ENCODE results near the gene KRT32. TPM values are rescaled to one million over a fixed set of nuclear protein-coding genes. Genes with fewer than 3 reads are reported as not detected.

The KRT32 gene
- polyA plus RNA-seq, 4 donors = not detected

DNA sequence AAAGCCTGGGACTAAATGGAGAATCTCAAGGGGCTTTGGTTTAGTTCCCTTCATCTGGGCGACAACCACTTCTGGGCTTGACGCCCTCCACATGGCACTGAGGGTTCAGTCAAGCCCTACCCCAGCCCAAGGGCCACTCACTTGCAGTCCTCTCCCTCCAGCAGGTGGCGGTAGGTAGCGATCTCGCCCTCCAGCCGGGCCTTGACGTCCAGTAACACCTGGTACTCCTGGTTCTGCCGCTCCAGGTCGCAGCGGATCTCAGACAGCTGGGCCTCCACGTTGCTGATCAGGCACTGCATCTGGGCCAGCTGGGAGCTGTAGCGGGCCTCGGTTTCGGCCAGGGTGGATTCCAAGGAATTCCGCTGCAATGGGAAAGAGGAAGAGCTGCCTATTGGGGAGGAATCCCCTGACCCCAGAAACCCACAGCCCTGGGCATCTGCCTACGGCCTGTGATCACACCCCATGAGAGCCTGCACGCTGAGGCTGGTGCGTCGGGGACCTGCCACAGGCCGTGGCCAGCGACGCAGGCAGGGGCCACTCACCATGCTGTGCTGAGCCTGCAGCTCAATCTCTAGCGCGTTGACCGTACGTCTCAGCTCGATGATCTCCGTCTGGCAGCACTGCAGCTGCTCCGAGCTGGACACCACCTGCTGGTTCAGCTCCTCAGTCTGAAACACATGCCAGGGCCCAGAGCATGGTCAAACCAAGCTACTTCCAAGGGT, 19.8 kb upstream of the KRT32 start:
- Histone ChIP-seq H3K9me3 (ENCODE audit: control insufficient read depth in 2 of 2, insufficient read depth in 1 of 2, low read depth in 1 of 2, low read length in 1 of 2) (no peaks in the 10 kb centered on the region), H3K4me3 (ENCODE audit: low read depth in 1 of 3, low read length in 3 of 3) (no peak overlapping the region), H3K36me3 (ENCODE audit: control insufficient read depth in 3 of 3, insufficient read depth in 2 of 3, low read depth in 1 of 3, low read length in 3 of 3) (no peaks in the 10 kb centered on the region), H3K27me3 (ENCODE audit: control insufficient read depth in 3 of 3, insufficient read depth in 3 of 3, low read length in 3 of 3) (peaks cover 0 to 21% (median 0%) of the 10 kb centered on the region in 3 donors), H3K27ac (ENCODE audit: low read depth in 1 of 3, low read length in 2 of 3) (no peak overlapping the region), H3K4me1 (ENCODE audit: control insufficient read depth in 3 of 3, insufficient read depth in 2 of 3, low read depth in 1 of 3, low read length in 2 of 3) (peaks cover 0 to 2% (median 0%) of the 10 kb centered on the region in 3 donors)
- WGBS, 3 donors = 66 to 83% (median 74%) methylated on average over 29 of the region's 29 CpGs
- DNase-seq (peak; percentile 32 to 46), FAIRE-seq (no peak)

DNA sequence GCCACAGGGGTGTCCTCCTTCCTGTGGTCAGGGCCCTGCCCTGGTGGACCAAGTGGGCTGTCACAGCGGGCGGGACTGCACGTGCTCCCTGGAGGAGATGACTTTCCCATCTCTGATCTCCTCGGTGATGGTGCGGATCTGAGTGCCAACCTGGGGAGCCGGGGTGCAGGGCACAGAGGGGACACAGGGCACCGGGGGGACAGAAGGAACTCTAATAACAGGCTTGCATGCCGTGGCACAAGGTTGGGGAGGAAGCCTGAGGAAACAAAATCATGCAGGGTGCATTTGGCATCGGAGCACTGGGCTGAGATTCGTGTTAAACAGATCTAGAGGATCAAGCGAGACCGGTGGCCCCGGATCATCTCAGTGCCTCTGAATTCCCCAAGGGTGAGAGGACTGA, 19.1 kb upstream of the KRT32 start:
- Histone ChIP-seq H3K4me1 (ENCODE audit: control insufficient read depth in 3 of 3, insufficient read depth in 2 of 3, low read depth in 1 of 3, low read length in 2 of 3) (peaks cover 0 to 2% (median 0%) of the 10 kb centered on the region in 3 donors), H3K9me3 (ENCODE audit: control insufficient read depth in 2 of 2, insufficient read depth in 1 of 2, low read depth in 1 of 2, low read length in 1 of 2) (no peaks in the 10 kb centered on the region), H3K36me3 (ENCODE audit: control insufficient read depth in 3 of 3, insufficient read depth in 2 of 3, low read depth in 1 of 3, low read length in 3 of 3) (no peaks in the 10 kb centered on the region), H3K4me3 (ENCODE audit: low read depth in 1 of 3, low read length in 3 of 3) (no peak overlapping the region), H3K27ac (ENCODE audit: low read depth in 1 of 3, low read length in 2 of 3) (no peak overlapping the region), H3K27me3 (ENCODE audit: control insufficient read depth in 3 of 3, insufficient read depth in 3 of 3, low read length in 3 of 3) (peaks cover 0 to 21% (median 0%) of the 10 kb centered on the region in 3 donors)
- FAIRE-seq = no peak
- WGBS, 3 donors = 93 to 95% (median 94%) methylated on average over 13 of the region's 13 CpGs
- no peak for DNase-seq

DNA sequence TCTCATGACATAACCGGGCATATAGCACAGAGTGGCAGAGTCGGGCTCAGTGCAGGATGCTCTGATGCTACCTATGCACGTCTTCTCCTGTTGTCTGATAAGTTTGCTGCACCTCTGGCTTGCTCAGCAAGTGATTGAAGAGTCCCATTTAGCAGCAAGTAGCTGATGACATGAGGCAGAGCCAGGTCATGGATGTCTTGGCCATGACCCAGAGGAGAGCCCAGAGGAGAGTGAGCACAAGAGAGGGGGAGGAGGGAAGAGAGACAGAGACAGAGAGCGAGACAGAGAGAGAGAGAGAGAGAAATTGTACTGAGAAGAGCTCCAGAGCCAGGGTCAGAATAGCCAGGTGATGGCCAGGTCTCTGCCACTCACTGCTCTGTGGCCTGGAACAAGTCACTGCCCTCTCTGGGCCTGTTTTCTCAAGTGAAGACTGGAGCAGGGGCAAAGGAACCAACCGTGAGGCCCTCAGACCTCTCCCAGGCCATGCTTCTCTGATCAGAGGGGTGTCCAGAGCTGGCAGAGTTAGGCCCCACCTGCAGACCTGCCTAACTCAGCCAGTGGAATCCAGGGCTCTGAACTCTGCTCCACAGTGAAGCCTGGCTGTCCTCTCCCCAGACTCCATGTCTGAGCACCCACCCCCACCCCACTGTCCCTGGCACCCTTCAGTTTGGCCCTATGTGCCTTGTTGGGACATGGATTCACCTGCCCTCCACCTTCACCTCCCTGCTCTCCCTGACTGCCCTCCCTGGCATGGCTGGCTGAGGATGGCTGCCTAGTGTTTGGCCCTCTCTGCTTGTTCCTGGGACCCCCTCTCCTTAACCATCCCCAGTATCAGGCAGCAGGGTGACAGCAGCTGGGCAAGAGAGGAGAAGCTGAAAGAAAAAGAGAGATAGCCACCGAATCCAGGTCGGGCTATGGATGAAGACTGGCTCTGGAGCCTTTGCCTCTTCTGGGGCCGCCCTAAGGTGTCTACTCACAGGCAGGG, 18.0 kb upstream of the KRT32 start:
- DNase-seq = no peak
- H3K27ac ChIP-seq (ENCODE audit: low read depth in 1 of 3, low read length in 2 of 3) = no peak overlapping the region
- peaks cover 0 to 20% (median 0%) of the 10 kb centered on the region in 3 donors for H3K27me3 ChIP-seq (ENCODE audit: control insufficient read depth in 3 of 3, insufficient read depth in 3 of 3, low read length in 3 of 3)
- 76 to 87% (median 86%) methylated on average over 8 of the region's 8 CpGs for WGBS, 3 donors
- no peak for FAIRE-seq
- H3K4me3 ChIP-seq (ENCODE audit: low read depth in 1 of 3, low read length in 3 of 3) = no peak overlapping the region
- H3K9me3 ChIP-seq (ENCODE audit: control insufficient read depth in 2 of 2, insufficient read depth in 1 of 2, low read depth in 1 of 2, low read length in 1 of 2) = no peaks in the 10 kb centered on the region
- H3K36me3 ChIP-seq (ENCODE audit: control insufficient read depth in 3 of 3, insufficient read depth in 2 of 3, low read depth in 1 of 3, low read length in 3 of 3) = no peaks in the 10 kb centered on the region
- peaks cover 0 to 2% (median 0%) of the 10 kb centered on the region in 3 donors for H3K4me1 ChIP-seq (ENCODE audit: control insufficient read depth in 3 of 3, insufficient read depth in 2 of 3, low read depth in 1 of 3, low read length in 2 of 3)

DNA sequence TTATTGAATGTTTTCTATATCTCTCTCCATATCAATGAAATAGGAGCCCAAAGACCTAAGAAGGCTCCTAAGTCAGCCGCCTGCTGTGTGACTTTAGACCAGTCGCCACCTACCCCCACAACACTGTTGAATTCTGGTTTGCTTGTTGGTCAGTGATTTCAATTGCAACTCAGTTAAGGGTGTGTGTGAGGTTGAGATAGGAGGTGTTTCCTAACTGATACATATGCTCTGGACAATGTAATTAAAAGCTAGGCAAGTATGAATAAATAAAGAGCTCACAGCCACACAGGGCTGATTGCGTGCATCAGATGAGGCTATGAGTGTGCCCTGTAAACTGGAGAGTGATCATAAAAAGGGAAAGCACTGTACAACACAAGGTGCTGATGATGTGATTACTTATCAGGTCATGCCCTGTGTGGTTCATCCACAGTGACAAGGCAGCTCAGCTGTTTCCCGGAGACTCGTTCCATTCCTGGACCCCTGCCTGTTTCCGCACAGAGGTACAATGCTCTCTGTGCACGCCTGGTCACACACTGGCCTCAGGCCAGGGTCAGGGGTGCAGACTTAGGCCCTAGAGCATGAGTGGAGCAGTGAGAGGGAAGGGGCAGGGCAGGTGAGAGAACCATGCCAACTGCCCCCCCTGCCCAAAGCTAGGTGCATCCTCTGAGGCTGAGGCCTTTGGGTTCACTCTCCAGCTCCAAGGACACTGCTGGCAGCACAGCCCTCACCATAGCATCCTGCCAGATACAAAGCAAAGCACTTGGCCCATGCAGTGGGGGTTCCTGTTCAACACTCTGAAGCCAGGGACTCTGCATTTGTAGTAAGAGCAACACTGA, 17.0 kb upstream of the KRT32 start:
- Histone ChIP-seq H3K4me3 (ENCODE audit: low read depth in 1 of 3, low read length in 3 of 3) (no peak overlapping the region), H3K27ac (ENCODE audit: low read depth in 1 of 3, low read length in 2 of 3) (no peak overlapping the region), H3K4me1 (ENCODE audit: control insufficient read depth in 3 of 3, insufficient read depth in 2 of 3, low read depth in 1 of 3, low read length in 2 of 3) (no peaks in the 10 kb centered on the region), H3K36me3 (ENCODE audit: control insufficient read depth in 3 of 3, insufficient read depth in 2 of 3, low read depth in 1 of 3, low read length in 3 of 3) (no peaks in the 10 kb centered on the region), H3K27me3 (ENCODE audit: control insufficient read depth in 3 of 3, insufficient read depth in 3 of 3, low read length in 3 of 3) (peaks cover 0 to 18% (median 0%) of the 10 kb centered on the region in 3 donors), H3K9me3 (ENCODE audit: control insufficient read depth in 2 of 2, insufficient read depth in 1 of 2, low read depth in 1 of 2, low read length in 1 of 2) (no peaks in the 10 kb centered on the region)
- 15 to 49% (median 46%) methylated on average over 7 of the region's 7 CpGs for WGBS, 3 donors
- FAIRE-seq (no peak), DNase-seq (peak in 1 of 2 donors; percentile 25)

DNA sequence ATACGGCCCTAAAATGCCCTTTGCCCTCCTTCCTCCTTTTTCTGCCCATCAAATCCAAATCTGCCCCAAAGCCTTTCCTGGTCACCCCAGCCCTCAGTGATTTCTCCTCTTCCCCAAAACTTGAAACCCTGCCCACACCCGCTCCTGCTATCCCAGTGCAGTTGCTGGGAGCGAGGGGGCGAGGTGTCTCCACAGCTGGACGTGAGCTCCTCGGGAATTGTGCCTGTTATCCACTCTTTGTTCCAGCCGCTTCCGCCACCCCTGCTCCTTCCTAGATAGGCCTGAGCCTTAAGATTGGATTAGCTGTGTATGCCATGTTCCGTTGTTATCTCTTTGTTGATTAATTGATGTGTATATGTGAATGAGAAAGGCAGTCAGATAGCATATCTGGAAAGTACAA, 16.3 kb upstream of the KRT32 start:
- FAIRE-seq (no peak), DNase-seq (peak in 1 of 2 donors; percentile 44)
- H3K27ac ChIP-seq (ENCODE audit: low read depth in 1 of 3, low read length in 2 of 3) = no peak overlapping the region
- 16 to 56% (median 29%) methylated on average over 9 of the region's 9 CpGs for WGBS, 3 donors
- no peak overlapping the region for H3K4me3 ChIP-seq (ENCODE audit: low read depth in 1 of 3, low read length in 3 of 3)
- H3K27me3 ChIP-seq (ENCODE audit: control insufficient read depth in 3 of 3, insufficient read depth in 3 of 3, low read length in 3 of 3) = peaks cover 0 to 16% (median 0%) of the 10 kb centered on the region in 3 donors
- H3K36me3 ChIP-seq (ENCODE audit: control insufficient read depth in 3 of 3, insufficient read depth in 2 of 3, low read depth in 1 of 3, low read length in 3 of 3) = no peaks in the 10 kb centered on the region
- no peaks in the 10 kb centered on the region for H3K4me1 ChIP-seq (ENCODE audit: control insufficient read depth in 3 of 3, insufficient read depth in 2 of 3, low read depth in 1 of 3, low read length in 2 of 3)
- H3K9me3 ChIP-seq (ENCODE audit: control insufficient read depth in 2 of 2, insufficient read depth in 1 of 2, low read depth in 1 of 2, low read length in 1 of 2) = no peaks in the 10 kb centered on the region

DNA sequence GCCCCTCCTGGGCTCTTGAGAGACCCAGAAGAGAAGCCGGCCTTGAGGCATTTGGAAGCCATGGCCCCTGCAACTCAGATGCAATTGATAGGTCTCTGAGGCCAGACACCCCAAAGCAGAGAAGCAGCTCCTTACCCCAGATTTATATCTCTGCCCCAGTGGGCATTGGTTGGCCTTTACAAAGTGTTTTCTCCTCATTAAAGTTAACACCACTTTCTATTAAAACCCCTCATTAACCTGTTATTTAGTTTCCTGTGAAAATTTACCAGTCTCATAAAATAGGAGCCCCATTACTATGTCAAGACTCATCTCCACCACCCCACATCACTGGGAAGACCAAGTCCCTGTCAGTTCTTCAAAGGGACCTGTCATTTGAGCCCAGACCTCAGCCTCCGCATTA, 13.8 kb upstream of the KRT32 start, which contains the start of gene KRT35:
Gene KRT35, minus strand, starts transcription at position 116 of the 400 bp plus-strand sequence. Its CDS starts 54 bp downstream, at position 62.
- no peaks in the 10 kb centered on the region for H3K36me3 ChIP-seq (ENCODE audit: control insufficient read depth in 3 of 3, insufficient read depth in 2 of 3, low read depth in 1 of 3, low read length in 3 of 3)
- DNase-seq (no peak), FAIRE-seq (no peak)
- WGBS, 3 donors = 94 to 98% (median 96%) methylated on average over 2 of the region's 2 CpGs
- no peaks in the 10 kb centered on the region for H3K9me3 ChIP-seq (ENCODE audit: control insufficient read depth in 2 of 2, insufficient read depth in 1 of 2, low read depth in 1 of 2, low read length in 1 of 2)
- no peak within 1 kb of the TSS for H3K4me3 ChIP-seq (ENCODE audit: low read depth in 1 of 3, low read length in 3 of 3)
- H3K27ac ChIP-seq (ENCODE audit: low read depth in 1 of 3, low read length in 2 of 3) = no peak within 1 kb of the TSS
- no peaks in the 10 kb centered on the region for H3K27me3 ChIP-seq (ENCODE audit: control insufficient read depth in 3 of 3, insufficient read depth in 3 of 3, low read length in 3 of 3)
- H3K4me1 ChIP-seq (ENCODE audit: control insufficient read depth in 3 of 3, insufficient read depth in 2 of 3, low read depth in 1 of 3, low read length in 2 of 3) = no peaks in the 10 kb centered on the region

DNA sequence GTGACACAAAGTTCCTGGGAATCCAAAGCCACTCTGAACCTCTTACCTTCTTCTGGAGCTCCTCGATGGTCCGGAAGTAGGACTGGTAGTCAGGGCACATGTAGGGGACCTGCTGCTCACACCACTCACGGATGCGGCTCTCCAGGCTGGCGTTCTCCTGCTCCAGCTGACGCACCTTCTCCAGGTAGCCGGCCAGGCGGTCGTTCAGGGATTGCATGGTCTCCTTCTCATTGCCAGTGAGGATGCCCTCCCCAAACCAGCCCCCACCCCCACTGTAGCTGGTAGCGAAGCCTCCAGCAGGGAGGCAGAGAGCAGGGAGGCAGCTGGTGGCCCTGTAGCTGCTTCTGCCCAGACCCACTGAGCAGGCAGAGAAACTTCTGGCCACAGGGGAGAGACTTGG, 13.4 kb upstream of the KRT32 start:
- no peak for DNase-seq
- Histone ChIP-seq H3K4me1 (ENCODE audit: control insufficient read depth in 3 of 3, insufficient read depth in 2 of 3, low read depth in 1 of 3, low read length in 2 of 3) (no peaks in the 10 kb centered on the region), H3K4me3 (ENCODE audit: low read depth in 1 of 3, low read length in 3 of 3) (no peak overlapping the region), H3K27me3 (ENCODE audit: control insufficient read depth in 3 of 3, insufficient read depth in 3 of 3, low read length in 3 of 3) (no peaks in the 10 kb centered on the region), H3K36me3 (ENCODE audit: control insufficient read depth in 3 of 3, insufficient read depth in 2 of 3, low read depth in 1 of 3, low read length in 3 of 3) (no peaks in the 10 kb centered on the region), H3K9me3 (ENCODE audit: control insufficient read depth in 2 of 2, insufficient read depth in 1 of 2, low read depth in 1 of 2, low read length in 1 of 2) (no peaks in the 10 kb centered on the region), H3K27ac (ENCODE audit: low read depth in 1 of 3, low read length in 2 of 3) (no peak overlapping the region)
- no peak for FAIRE-seq
- WGBS, 3 donors = 93 to 97% (median 96%) methylated on average over 10 of the region's 10 CpGs

DNA sequence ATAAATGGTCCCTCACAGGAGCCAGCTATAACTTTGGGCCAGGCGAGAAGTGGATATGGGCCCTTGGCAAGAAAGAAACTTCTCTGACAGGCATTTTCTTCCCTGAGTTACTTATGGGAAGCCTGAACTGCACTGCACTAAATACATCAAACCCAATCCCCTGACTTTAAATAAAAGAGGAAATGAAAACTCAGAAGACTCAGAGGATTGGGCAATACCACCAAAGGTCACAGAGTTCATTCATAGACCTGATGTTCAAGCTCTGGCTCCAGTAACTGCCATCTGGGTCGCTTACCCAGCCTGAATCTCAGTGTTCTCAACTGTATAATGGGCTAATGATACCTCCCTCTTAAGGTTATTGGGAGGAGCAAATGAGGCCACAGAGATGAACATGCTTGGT, 12.9 kb upstream of the KRT32 start:
- no peak overlapping the region for H3K27ac ChIP-seq (ENCODE audit: low read depth in 1 of 3, low read length in 2 of 3)
- DNase-seq = no peak
- no peaks in the 10 kb centered on the region for H3K27me3 ChIP-seq (ENCODE audit: control insufficient read depth in 3 of 3, insufficient read depth in 3 of 3, low read length in 3 of 3)
- no peaks in the 10 kb centered on the region for H3K36me3 ChIP-seq (ENCODE audit: control insufficient read depth in 3 of 3, insufficient read depth in 2 of 3, low read depth in 1 of 3, low read length in 3 of 3)
- no peaks in the 10 kb centered on the region for H3K9me3 ChIP-seq (ENCODE audit: control insufficient read depth in 2 of 2, insufficient read depth in 1 of 2, low read depth in 1 of 2, low read length in 1 of 2)
- no peak overlapping the region for H3K4me3 ChIP-seq (ENCODE audit: low read depth in 1 of 3, low read length in 3 of 3)
- 38 to 69% (median 51%) methylated on average over 2 of the region's 2 CpGs for WGBS, 3 donors
- no peak for FAIRE-seq
- H3K4me1 ChIP-seq (ENCODE audit: control insufficient read depth in 3 of 3, insufficient read depth in 2 of 3, low read depth in 1 of 3, low read length in 2 of 3) = no peaks in the 10 kb centered on the region

Data from small intestine (tissue), 7 donors.